GM23338 (cell line): ENCODE data around the gene CLCN2.

Experiments used
- CREB1 ChIP-seq: fragments of 250-450 bp; sonication (Bioruptor Pico); IDR thresholded peaks from 2 replicates; pipeline ENCODE4 v1.5.0; 2020; ENCODE audit warnings: low read depth, mild to moderate bottlenecking, moderate library complexity
- CTCF ChIP-seq, 2 experiments: fragments of 200-600 bp in 1 of 2; sonication (generic) in 1 of 2; conservative IDR thresholded peaks; 2 replicates each; pipeline versions ENCODE4 v1.5.1 to v1.6.1; 2016 to 2017; ENCODE audit warnings: antibody characterized with exemption in 2 of 2, low read depth in 2 of 2, mild to moderate bottlenecking in 2 of 2, moderate library complexity in 1 of 2
- ETS1 ChIP-seq: IDR thresholded peaks from 2 replicates; pipeline ENCODE4 v1.6.1; 2016; ENCODE audit warnings: antibody characterized with exemption
- EZH2 ChIP-seq: fragments of 200-600 bp; sonication (generic); IDR thresholded peaks from one replicate; pipeline ENCODE4 v1.8.0; 2017; ENCODE audit warnings: antibody characterized with exemption, mild to moderate bottlenecking, low read depth; ENCODE audit not compliant: unreplicated experiment
- EZH2phosphoT487 ChIP-seq: fragments of 200-600 bp; sonication (generic); IDR thresholded peaks from one replicate; pipeline ENCODE4 v1.8.1; 2018; ENCODE audit warnings: antibody characterized with exemption; ENCODE audit not compliant: unreplicated experiment
- JUNB ChIP-seq: IDR thresholded peaks from one replicate; pipeline ENCODE4 v1.6.1; 2016; ENCODE audit warnings: antibody characterized with exemption; ENCODE audit not compliant: unreplicated experiment
- NANOG ChIP-seq: IDR thresholded peaks from 2 replicates; pipeline ENCODE4 v1.6.1; 2016; ENCODE audit warnings: antibody characterized with exemption, borderline replicate concordance
- POLR2AphosphoS5 ChIP-seq: IDR thresholded peaks from 2 replicates; pipeline ENCODE4 v1.6.1; 2016; ENCODE audit warnings: antibody characterized with exemption, low read depth
- REST ChIP-seq: IDR thresholded peaks from one replicate; pipeline ENCODE4 v1.6.1; 2018; ENCODE audit warnings: antibody characterized with exemption; ENCODE audit not compliant: unreplicated experiment
- STAT1 ChIP-seq: IDR thresholded peaks from one replicate; pipeline ENCODE4 v1.6.1; 2016; ENCODE audit warnings: antibody characterized with exemption; ENCODE audit not compliant: unreplicated experiment
- ZNF114 ChIP-seq: fragments of 250-450 bp; sonication (Bioruptor Pico); IDR thresholded peaks from 2 replicates; pipeline ENCODE4 v1.5.0; 2020; ENCODE audit warnings: mild to moderate bottlenecking, moderate library complexity
- ZNF331 ChIP-seq: fragments of 250-450 bp; sonication (Bioruptor Pico); IDR thresholded peaks from 2 replicates; pipeline ENCODE4 v1.5.0; 2020; ENCODE audit warnings: low read depth, mild to moderate bottlenecking, moderate library complexity
- ZNF462 ChIP-seq: fragments of 250-450 bp; sonication (Bioruptor Pico); IDR thresholded peaks from 2 replicates; pipeline ENCODE4 v1.5.0; 2020; ENCODE audit warnings: mild to moderate bottlenecking, moderate library complexity

- TF ChIP-seq CTCF (conservative IDR thresholded peaks at IDR 0.05; ENCODE audit: low read depth in 2 of 2): peak in 1 of 2 experiments; percentile 25; a peak in 1 of 4 replicates
- no peak for TF ChIP-seq EZH2
- peak; percentile 91 for TF ChIP-seq CREB1
- TF ChIP-seq EZH2phosphoT487: no peak
- no peak for TF ChIP-seq POLR2AphosphoS5
- TF ChIP-seq JUNB: no peak
- TF ChIP-seq REST: no peak
- TF ChIP-seq NANOG: no peak
- TF ChIP-seq ZNF331 (CRISPR knock-in tag): no peak
- no peak for TF ChIP-seq ZNF114 (CRISPR knock-in tag)
- TF ChIP-seq ZNF462 (CRISPR knock-in tag): no peak
- no peak for TF ChIP-seq ETS1
- TF ChIP-seq STAT1: no peak
Measured at GRCh38 chr3:184338511-184338945, 22.9 kb downstream of the CLCN2 start.
